Neuronal stem cell (in vitro differentiated cells): ENCODE data around the gene PKLR.

Experiments
- DNase-seq: peaks from one replicate; pipeline ENCODE4 v3.0.0-alpha.2; 2013; ENCODE audit warnings: low spot score
- H2AFZ ChIP-seq: one replicate; pipeline ENCODE4 v1.6.1; 2013; ENCODE audit warnings: mild to moderate bottlenecking, low read length, inconsistent platforms
- H2AK5ac ChIP-seq: 2 replicates; pipeline ENCODE4 v1.6.1; 2013; ENCODE audit warnings: low read depth, mild to moderate bottlenecking, inconsistent platforms, low read length, moderate library complexity, mixed read lengths
- H2BK120ac ChIP-seq: 2 replicates; pipeline ENCODE4 v1.6.1; 2013; ENCODE audit warnings: low read depth, mild to moderate bottlenecking, inconsistent platforms, low read length, moderate library complexity, mixed read lengths
- H2BK12ac ChIP-seq: one replicate; pipeline ENCODE4 v1.6.1; 2013; ENCODE audit warnings: low read length, inconsistent platforms
- H2BK15ac ChIP-seq: 2 replicates; pipeline ENCODE4 v1.6.1; 2013; ENCODE audit warnings: mild to moderate bottlenecking, low read length, inconsistent platforms, mixed read lengths
- H2BK5ac ChIP-seq: one replicate; pipeline ENCODE4 v1.6.1; 2013; ENCODE audit warnings: inconsistent platforms, mild to moderate bottlenecking, low read length, moderate library complexity
- H3K14ac ChIP-seq: one replicate; pipeline ENCODE4 v1.6.1; 2013; ENCODE audit warnings: low read length, inconsistent platforms
- H3K18ac ChIP-seq: 2 replicates; pipeline ENCODE4 v1.6.1; 2013; ENCODE audit warnings: low read length, inconsistent platforms
- H3K23ac ChIP-seq: 2 replicates; pipeline ENCODE4 v1.6.1; 2013; ENCODE audit warnings: low read depth, mild to moderate bottlenecking, mixed read lengths, low read length, inconsistent platforms; ENCODE audit not compliant: poor library complexity
- H3K27ac ChIP-seq: replicated peaks from 3 replicates; pipeline ENCODE4 v1.5.1; 2013; ENCODE audit warnings: low read length, inconsistent platforms
- H3K27me3 ChIP-seq, 3 experiments: 2 replicates each; pipeline ENCODE4 v1.6.1; 2013; ENCODE audit warnings: low read length in 3 of 3, mild to moderate bottlenecking in 2 of 3, inconsistent platforms in 1 of 3, low read depth in 1 of 3, mixed read lengths in 1 of 3, moderate library complexity in 1 of 3; ENCODE audit not compliant: control insufficient read depth in 3 of 3, insufficient read depth in 3 of 3
- H3K36me3 ChIP-seq, 2 donors: replicated peaks in 1 of 2; 2 replicates each; pipeline ENCODE4 v1.6.1; 2013; ENCODE audit warnings: low read length in 2 of 2; ENCODE audit not compliant: control insufficient read depth in 2 of 2, insufficient read depth in 2 of 2
- H3K4ac ChIP-seq: 2 replicates; pipeline ENCODE4 v1.6.1; 2013; ENCODE audit warnings: inconsistent platforms, mild to moderate bottlenecking, low read length, moderate library complexity
- H3K4me1 ChIP-seq, 2 donors: 1 replicate in 1 of 2; 2 replicates in 1 of 2; pipeline ENCODE4 v1.6.1; 2013; ENCODE audit warnings: low read length in 2 of 2, low read depth in 1 of 2; ENCODE audit not compliant: control insufficient read depth in 2 of 2, insufficient read depth in 1 of 2
- H3K4me2 ChIP-seq: one replicate; pipeline ENCODE4 v1.6.1; 2013; ENCODE audit warnings: mild to moderate bottlenecking, low read length, inconsistent platforms; ENCODE audit not compliant: insufficient read depth, poor library complexity, severe bottlenecking
- H3K4me3 ChIP-seq, 2 donors: 2 replicates each; pipeline ENCODE4 v1.5.1; 2013; ENCODE audit warnings: low read length in 2 of 2, mild to moderate bottlenecking in 2 of 2, inconsistent platforms in 1 of 2, moderate library complexity in 1 of 2
- H3K79me1 ChIP-seq: one replicate; pipeline ENCODE4 v1.6.1; 2013; ENCODE audit warnings: low read depth, mild to moderate bottlenecking, inconsistent platforms, low read length, moderate library complexity
- H3K9ac ChIP-seq: one replicate; pipeline ENCODE4 v1.6.1; 2013; ENCODE audit warnings: mild to moderate bottlenecking, low read depth, low read length, inconsistent platforms; ENCODE audit not compliant: poor library complexity
- H3K9me3 ChIP-seq, 2 donors: replicated peaks in 1 of 2; 2 replicates each; pipeline versions ENCODE3 to v1.6.1; 2013; ENCODE audit warnings: low read length in 2 of 2, mild to moderate bottlenecking in 2 of 2, inconsistent platforms in 1 of 2, low read depth in 1 of 2, mixed read lengths in 1 of 2, moderate library complexity in 1 of 2; ENCODE audit not compliant: control insufficient read depth in 2 of 2, insufficient read depth in 1 of 2
- H4K8ac ChIP-seq: one replicate; pipeline ENCODE4 v1.6.1; 2013; ENCODE audit warnings: low read depth, mild to moderate bottlenecking, inconsistent platforms, low read length, moderate library complexity
- H4K91ac ChIP-seq: one replicate; pipeline ENCODE4 v1.6.1; 2013; ENCODE audit warnings: low read length, low read depth, mild to moderate bottlenecking, inconsistent platforms; ENCODE audit not compliant: poor library complexity
- WGBS, 2 donors: extraction: QIAGEN DNeasy Blood & Tissue Kit; methylation state at CpG; one replicate each; pipeline ENCODE4 v1.1.7; 2013; ENCODE audit warnings: missing lambda C conversion rate in 2 of 2, mixed read lengths in 1 of 2; ENCODE audit not compliant: insufficient read length in 2 of 2, insufficient replicate concordance in 1 of 2; ENCODE audit errors: extremely low coverage in 2 of 2; 5-methylcytosine and 5-hydroxymethylcytosine counted together

PKLR gene

DNA sequence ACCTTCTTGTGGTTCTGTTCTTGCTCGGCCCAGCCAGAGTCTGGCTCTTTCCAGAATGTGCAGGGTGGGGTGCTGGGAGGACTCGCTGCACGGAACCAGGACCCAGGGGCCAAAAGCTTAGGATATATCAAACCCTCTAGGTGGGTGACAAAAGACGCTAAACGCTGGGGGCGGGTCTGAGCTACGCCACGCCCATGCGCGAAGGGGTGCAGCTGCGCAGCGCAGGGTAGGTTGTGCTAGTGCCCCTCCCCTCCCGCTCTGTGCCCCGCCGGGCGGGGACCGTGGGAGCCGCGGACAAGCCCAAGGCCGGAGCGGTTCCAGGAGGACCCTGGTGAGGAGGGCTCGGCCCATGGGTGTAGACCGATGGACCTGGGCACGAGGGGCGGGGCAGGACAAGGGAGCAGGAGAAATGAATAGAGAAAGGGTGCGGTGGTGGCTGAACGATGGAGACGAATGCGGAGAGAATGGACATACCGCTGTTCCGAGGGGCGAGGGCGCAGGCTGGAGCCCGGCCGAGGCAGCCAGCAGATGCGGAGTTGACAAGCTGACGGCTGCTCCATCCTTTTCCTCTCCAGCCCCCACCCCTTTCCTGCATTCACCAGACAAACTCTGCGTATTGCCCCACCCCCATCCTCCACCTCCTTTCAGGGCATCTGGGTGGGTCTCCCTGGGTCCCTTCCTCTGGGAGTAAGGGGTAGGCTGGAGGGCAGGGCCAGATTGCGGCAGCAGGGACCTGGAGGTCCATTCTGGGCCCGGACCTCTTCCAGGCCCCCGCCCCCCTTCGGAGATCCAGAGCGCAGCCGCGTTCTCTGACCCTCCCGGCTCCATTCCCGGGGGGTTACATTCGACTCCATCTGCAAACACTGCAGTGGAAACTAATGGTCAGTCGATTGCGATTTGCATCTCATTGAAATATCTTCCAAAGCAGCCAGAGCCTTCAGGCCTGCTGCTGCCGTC, 19.7 kb upstream of the PKLR start, which contains the start of gene RUSC1:
RUSC1 (plus strand) TSS at position 234 of the 957 bp plus-strand sequence. CDS start 880 bp downstream, outside the sequence.
- peak within 1 kb of the TSS; percentile 86 for H3K9ac ChIP-seq
- H2AK5ac ChIP-seq, result peak within 1 kb of the TSS; percentile 90
- no peak for DNase-seq
- no peak within 1 kb of the TSS for H2BK5ac ChIP-seq
- no peak within 1 kb of the TSS for H2AFZ ChIP-seq
- H4K91ac ChIP-seq, result no peak within 1 kb of the TSS
- peaks cover 33 to 66% of the 10 kb centered on the region in 2 donors for H3K36me3 ChIP-seq
- peak within 1 kb of the TSS; percentile 93 for H3K23ac ChIP-seq
- H2BK12ac ChIP-seq, result no peak within 1 kb of the TSS
- peak within 1 kb of the TSS; percentile 16 for H2BK15ac ChIP-seq
- peaks cover 21 to 22% of the 10 kb centered on the region in 2 donors for H3K4me1 ChIP-seq
- H3K14ac ChIP-seq, result no peak within 1 kb of the TSS
- H3K27ac ChIP-seq, result peak within 1 kb of the TSS; percentile 61
- H3K4me2 ChIP-seq, result peak within 1 kb of the TSS; percentile 77
- H3K79me1 ChIP-seq, result peaks cover 13% of the 10 kb centered on the region
- no CpG with 5 or more reads among the region's 51 CpGs for WGBS, 2 donors
- H3K27me3 ChIP-seq, result no peaks in the 10 kb centered on the region
- peak within 1 kb of the TSS; percentile 91 for H3K18ac ChIP-seq
- H2BK120ac ChIP-seq, result peak within 1 kb of the TSS; percentile 1
- peak within 1 kb of the TSS; percentile 76 to 79 for H3K4me3 ChIP-seq
- no peak within 1 kb of the TSS for H4K8ac ChIP-seq
- H3K9me3 ChIP-seq, result no peaks in the 10 kb centered on the region
- no peak within 1 kb of the TSS for H3K4ac ChIP-seq

DNA sequence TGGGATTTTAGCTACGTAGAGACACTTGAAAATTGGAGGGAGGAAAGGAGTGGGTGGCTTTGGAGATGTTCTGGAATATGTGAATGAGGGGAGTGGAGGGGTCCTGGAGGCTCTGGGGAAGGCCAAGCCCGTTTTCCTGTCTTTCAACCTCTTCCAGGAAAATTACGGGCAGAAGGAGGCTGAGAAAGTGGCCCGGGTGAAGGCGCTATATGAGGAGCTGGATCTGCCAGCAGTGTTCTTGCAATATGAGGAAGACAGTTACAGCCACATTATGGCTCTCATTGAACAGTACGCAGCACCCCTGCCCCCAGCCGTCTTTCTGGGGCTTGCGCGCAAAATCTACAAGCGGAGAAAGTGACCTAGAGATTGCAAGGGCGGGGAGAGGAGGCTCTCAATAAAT, 19.0 kb upstream of the PKLR start:
- no peak overlapping the region for H3K4ac ChIP-seq
- no peak overlapping the region for H2BK5ac ChIP-seq
- no peak overlapping the region for H3K14ac ChIP-seq
- H3K27ac ChIP-seq, result peak overlapping the region; percentile 21
- H3K4me1 ChIP-seq, result peaks cover 17 to 18% of the 10 kb centered on the region in 2 donors
- no CpG with 5 or more reads among the region's 11 CpGs for WGBS, 2 donors
- no peak overlapping the region for H4K91ac ChIP-seq
- H3K4me2 ChIP-seq, result peak overlapping the region; percentile 77
- H3K36me3 ChIP-seq, result peaks cover 27 to 64% of the 10 kb centered on the region in 2 donors
- DNase-seq, result no peak
- H2BK12ac ChIP-seq, result no peak overlapping the region
- H3K27me3 ChIP-seq, result no peaks in the 10 kb centered on the region
- H3K18ac ChIP-seq, result no peak overlapping the region
- H3K23ac ChIP-seq, result no peak overlapping the region
- H3K4me3 ChIP-seq, result no peak overlapping the region
- no peaks in the 10 kb centered on the region for H3K9me3 ChIP-seq
- H3K9ac ChIP-seq, result no peak overlapping the region
- H4K8ac ChIP-seq, result no peak overlapping the region
- H3K79me1 ChIP-seq, result peaks cover 8% of the 10 kb centered on the region
- H2BK120ac ChIP-seq, result no peak overlapping the region
- H2AFZ ChIP-seq, result no peak overlapping the region
- H2BK15ac ChIP-seq, result no peak overlapping the region
- no peak overlapping the region for H2AK5ac ChIP-seq

DNA sequence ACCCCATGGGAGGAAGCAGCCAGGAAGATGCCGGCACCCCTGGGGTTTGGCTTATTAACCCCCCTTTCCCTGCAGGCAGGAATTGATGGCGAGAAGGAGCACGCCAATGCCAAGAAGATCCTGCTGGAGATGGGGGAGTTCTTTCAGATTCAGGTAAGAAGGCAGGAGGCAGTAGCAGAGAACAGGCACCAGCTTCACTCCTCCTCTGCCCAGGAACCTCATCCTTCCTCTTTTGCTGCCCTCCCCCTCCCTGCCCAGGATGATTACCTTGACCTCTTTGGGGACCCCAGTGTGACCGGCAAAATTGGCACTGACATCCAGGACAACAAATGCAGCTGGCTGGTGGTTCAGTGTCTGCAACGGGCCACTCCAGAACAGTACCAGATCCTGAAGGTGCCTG, 18.3 kb upstream of the PKLR start:
- Histone ChIP-seq H3K27ac (no peak overlapping the region), H2AK5ac (no peak overlapping the region), H3K14ac (no peak overlapping the region), H3K36me3 (peaks cover 31 to 71% of the 10 kb centered on the region in 2 donors), H3K18ac (no peak overlapping the region), H3K4me1 (peaks cover 16 to 17% of the 10 kb centered on the region in 2 donors), H2BK12ac (no peak overlapping the region), H3K9ac (no peak overlapping the region), H3K27me3 (no peaks in the 10 kb centered on the region), H3K4ac (no peak overlapping the region), H3K4me3 (peak overlapping the region in 1 of 2 donors; percentile 21), H2BK120ac (no peak overlapping the region), H4K8ac (no peak overlapping the region), H3K9me3 (no peaks in the 10 kb centered on the region), H2BK15ac (no peak overlapping the region), H2AFZ (no peak overlapping the region), H4K91ac (no peak overlapping the region), H3K79me1 (peaks cover 6% of the 10 kb centered on the region), H3K23ac (no peak overlapping the region), H3K4me2 (no peak overlapping the region), H2BK5ac (no peak overlapping the region)
- no peak for DNase-seq
- no CpG with 5 or more reads among the region's 5 CpGs for WGBS, 2 donors

DNA sequence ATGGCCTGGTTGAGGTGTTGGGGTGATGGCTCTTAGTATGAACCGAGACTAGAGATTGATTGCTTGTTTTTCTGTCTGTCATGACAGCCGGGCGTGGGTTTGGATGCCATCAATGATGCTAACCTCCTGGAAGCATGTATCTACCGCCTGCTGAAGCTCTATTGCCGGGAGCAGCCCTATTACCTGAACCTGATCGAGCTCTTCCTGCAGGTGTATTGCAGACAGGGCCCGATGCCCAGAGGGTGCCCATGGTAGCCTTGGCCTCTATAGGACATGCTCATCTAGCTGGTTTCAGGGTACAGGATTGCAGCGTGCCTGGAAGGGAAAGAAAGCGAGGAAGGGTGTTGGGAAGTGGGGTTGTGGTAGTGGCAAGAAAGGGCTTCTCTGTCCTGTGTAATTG, 16.8 kb upstream of the PKLR start:
- no peak overlapping the region for H2AFZ ChIP-seq
- no peaks in the 10 kb centered on the region for H3K9me3 ChIP-seq
- no peak overlapping the region for H3K23ac ChIP-seq
- peaks cover 37 to 85% of the 10 kb centered on the region in 2 donors for H3K36me3 ChIP-seq
- H3K9ac ChIP-seq, result no peak overlapping the region
- H2BK12ac ChIP-seq, result no peak overlapping the region
- no peak overlapping the region for H3K27ac ChIP-seq
- H3K18ac ChIP-seq, result no peak overlapping the region
- H3K27me3 ChIP-seq, result no peaks in the 10 kb centered on the region
- no peak overlapping the region for H3K4ac ChIP-seq
- no peak overlapping the region for H2AK5ac ChIP-seq
- no CpG with 5 or more reads among the region's 9 CpGs for WGBS, 2 donors
- no peak overlapping the region for H2BK15ac ChIP-seq
- DNase-seq, result no peak
- no peak overlapping the region for H4K8ac ChIP-seq
- H3K4me2 ChIP-seq, result no peak overlapping the region
- H3K4me1 ChIP-seq, result peaks cover 16 to 17% of the 10 kb centered on the region in 2 donors
- H3K79me1 ChIP-seq, result peaks cover 8% of the 10 kb centered on the region
- no peak overlapping the region for H4K91ac ChIP-seq
- H3K14ac ChIP-seq, result no peak overlapping the region
- no peak overlapping the region for H3K4me3 ChIP-seq
- H2BK5ac ChIP-seq, result no peak overlapping the region
- no peak overlapping the region for H2BK120ac ChIP-seq
